Measurements from ENCODE around the gene C12orf76. TPM values are rescaled to one million over a fixed set of nuclear protein-coding genes. Genes with fewer than 3 reads are reported as not detected.

C12orf76 gene
- polyA plus RNA-seq, 3 donors: 9.3 to 19.4 (median 10.6) TPM

- Histone ChIP-seq H3K4me2 (replicated peaks; ENCODE audit: extremely low read depth, low read length, poor library complexity, severe bottlenecking) (no peak overlapping the region), H3K27ac (ENCODE audit: low read depth in 1 of 2, low read length in 2 of 2) (no peak overlapping the region), H3K9ac (ENCODE audit: insufficient read depth, low read length, poor library complexity, severe bottlenecking) (no peak overlapping the region), H3K9me3 (replicated peaks in 1 of 2; ENCODE audit: control insufficient read depth in 1 of 2, insufficient read depth in 1 of 2, low read length in 2 of 2) (no peaks in the 10 kb centered on the region), H3K36me3 (replicated peaks in 1 of 2; ENCODE audit: control insufficient read depth in 1 of 2, insufficient read depth in 2 of 2, low read length in 2 of 2) (no peaks in the 10 kb centered on the region), H4K20me1 (ENCODE audit: insufficient read depth, low read length) (no peaks in the 10 kb centered on the region), H3K4me1 (ENCODE audit: control insufficient read depth in 1 of 2, insufficient read depth in 2 of 2, low read length in 2 of 2) (peaks cover 50 to 52% of the 10 kb centered on the region in 2 donors), H3K27me3 (ENCODE audit: control insufficient read depth in 2 of 2, insufficient read depth in 2 of 2, low read length in 2 of 2) (no peaks in the 10 kb centered on the region), H2AFZ (ENCODE audit: insufficient read depth, low read depth, low read length, poor library complexity, severe bottlenecking) (no peak overlapping the region), H3K79me2 (ENCODE audit: insufficient read depth, low read length) (no peaks in the 10 kb centered on the region), H3K4me3 (replicated peaks in 1 of 3; ENCODE audit: low read depth in 2 of 3, low read length in 3 of 3) (no peak overlapping the region)
- no peak for DNase-seq
- intact Hi-C loops (cut with micrococcal nuclease): no loop called here
- TF ChIP-seq CTCF (IDR thresholded peaks at IDR 0.05): no peak
- Mint-ChIP-seq H3K4me1 (peaks cover 45% of the 10 kb centered on the region), H3K4me3 (no peak overlapping the region), H3K9me3 (peaks cover 0 to 3% (median 0%) of the 10 kb centered on the region in 7 donors), H3K27ac (no peak overlapping the region), H3K36me3 (no peaks in the 10 kb centered on the region), H3K27me3 (ENCODE audit: low read depth in 3 of 3) (peaks cover 0 to 2% (median 2%) of the 10 kb centered on the region in 3 donors)
- 100% methylated on average over 2 of the region's 3 CpGs for WGBS (ENCODE audit: insufficient coverage)
These were observed 42.9 kb upstream of the C12orf76 start for GRCh38 chr12:110091136-110091711.

GRCh38 chr12:110090266-110091135 lies 42.2 kb upstream of the C12orf76 start:
- no peak for TF ChIP-seq CTCF (IDR thresholded peaks at IDR 0.05)
- no peak overlapping the region for H3K27ac ChIP-seq (ENCODE audit: low read depth in 1 of 2, low read length in 2 of 2)
- H4K20me1 ChIP-seq (ENCODE audit: insufficient read depth, low read length): no peaks in the 10 kb centered on the region
- no peak overlapping the region for H3K4me2 ChIP-seq (replicated peaks; ENCODE audit: extremely low read depth, low read length, poor library complexity, severe bottlenecking)
- WGBS (ENCODE audit: insufficient coverage): 95% methylated on average over 6 of the region's 8 CpGs
- H2AFZ ChIP-seq (ENCODE audit: insufficient read depth, low read depth, low read length, poor library complexity, severe bottlenecking): no peak overlapping the region
- Mint-ChIP-seq H3K27ac (no peak overlapping the region), H3K9me3 (peaks cover 0 to 3% (median 0%) of the 10 kb centered on the region in 7 donors), H3K36me3 (peaks cover 0 to 3% of the 10 kb centered on the region in 2 donors), H3K27me3 (ENCODE audit: low read depth in 3 of 3) (peaks cover 0 to 5% (median 2%) of the 10 kb centered on the region in 3 donors), H3K4me3 (no peak overlapping the region), H3K4me1 (peaks cover 49% of the 10 kb centered on the region)
- intact Hi-C loops (cut with micrococcal nuclease): no loop called here
- no peaks in the 10 kb centered on the region for H3K79me2 ChIP-seq (ENCODE audit: insufficient read depth, low read length)
- no peaks in the 10 kb centered on the region for H3K36me3 ChIP-seq (replicated peaks in 1 of 2; ENCODE audit: control insufficient read depth in 1 of 2, insufficient read depth in 2 of 2, low read length in 2 of 2)
- H3K9ac ChIP-seq (ENCODE audit: insufficient read depth, low read length, poor library complexity, severe bottlenecking): no peak overlapping the region
- no peaks in the 10 kb centered on the region for H3K27me3 ChIP-seq (ENCODE audit: control insufficient read depth in 2 of 2, insufficient read depth in 2 of 2, low read length in 2 of 2)
- H3K9me3 ChIP-seq (replicated peaks in 1 of 2; ENCODE audit: control insufficient read depth in 1 of 2, insufficient read depth in 1 of 2, low read length in 2 of 2): no peaks in the 10 kb centered on the region
- DNase-seq: no peak
- peaks cover 53 to 57% of the 10 kb centered on the region in 2 donors for H3K4me1 ChIP-seq (ENCODE audit: control insufficient read depth in 1 of 2, insufficient read depth in 2 of 2, low read length in 2 of 2)
- H3K4me3 ChIP-seq (replicated peaks in 1 of 3; ENCODE audit: low read depth in 2 of 3, low read length in 3 of 3): no peak overlapping the region

Measured in CD14-positive monocyte (primary cell).